ENCODE results near the gene GPR161.

GRCh38 chr1:168081373-168082007 lies 55.2 kb downstream of the GPR161 start:
- TF ChIP-seq CTCF (conservative IDR thresholded peaks at IDR 0.05): no peak
- no peak for TF ChIP-seq EZH2 (IDR thresholded peaks at IDR 0.05; ENCODE audit: low read depth)

All from PC-9 (cell line).